GM18519 (cell line): ENCODE data around the gene FOXA2.

Experiments
- ATAC-seq: cut with Tn5 transposase; IDR thresholded peaks from one replicate; pipeline ENCODE4 v1.9.1; 2021; ENCODE audit warnings: mild to moderate bottlenecking, moderate library complexity; ENCODE audit not compliant: unreplicated experiment, low FRiP score

Gene FOXA2

GRCh38 chr20:22584922-22585785, 782 bp upstream of the FOXA2 start:
- no peak for ATAC-seq

- no peak for ATAC-seq
Observed at GRCh38 chr20:22583773-22584521, 425 bp downstream of the FOXA2 start.

- ATAC-seq, result no peak
Observed at GRCh38 chr20:22582964-22583772, 1.2 kb downstream of the FOXA2 start.

- ATAC-seq, result no peak
Observed at GRCh38 chr20:22582386-22582963, 1.9 kb downstream of the FOXA2 start.

GRCh38 chr20:22581437-22582385, 2.7 kb downstream of the FOXA2 start:
- no peak for ATAC-seq

- no peak for ATAC-seq
Observed at GRCh38 chr20:22579711-22580697, 4.4 kb downstream of the FOXA2 start.

GRCh38 chr20:22579119-22579427, 5.3 kb downstream of the FOXA2 start:
- no peak for ATAC-seq

- no peak for ATAC-seq
Observed at GRCh38 chr20:22578221-22579118, 5.9 kb downstream of the FOXA2 start.

GRCh38 chr20:22577515-22578220, 6.7 kb downstream of the FOXA2 start:
- no peak for ATAC-seq

GRCh38 chr20:22576733-22577514, 7.4 kb downstream of the FOXA2 start:
- no peak for ATAC-seq

GRCh38 chr20:22576273-22576672, 8.1 kb downstream of the FOXA2 start:
- no peak for ATAC-seq

- no peak for ATAC-seq
Observed at GRCh38 chr20:22575737-22576136, 8.6 kb downstream of the FOXA2 start.

- ATAC-seq, result no peak
Observed at GRCh38 chr20:22575087-22575721, 9.2 kb downstream of the FOXA2 start.

- ATAC-seq, result no peak
Observed at GRCh38 chr20:22574545-22575086, 9.8 kb downstream of the FOXA2 start.

- ATAC-seq, result no peak
Observed at GRCh38 chr20:22572491-22572890, 11.9 kb downstream of the FOXA2 start.
